Activated CD4-positive, alpha-beta T cell treated with anti-CD3 and anti-CD28 coated beads, Interleukin-2, Interleukin-6, amounts not matched to agents 100 ng/mL and 50 ng/mL, durations not matched to agents 16 hours and 8 hours (primary cell): ENCODE data around the gene EME1.
A peak's percentile ranks its signal among the peaks of the same experiment; 100 is the strongest.

ENCODE experiments used
- DNase-seq: peaks from one replicate; pipeline ENCODE4 v3.0.0-alpha.2; 2020

EME1 gene

DNA sequence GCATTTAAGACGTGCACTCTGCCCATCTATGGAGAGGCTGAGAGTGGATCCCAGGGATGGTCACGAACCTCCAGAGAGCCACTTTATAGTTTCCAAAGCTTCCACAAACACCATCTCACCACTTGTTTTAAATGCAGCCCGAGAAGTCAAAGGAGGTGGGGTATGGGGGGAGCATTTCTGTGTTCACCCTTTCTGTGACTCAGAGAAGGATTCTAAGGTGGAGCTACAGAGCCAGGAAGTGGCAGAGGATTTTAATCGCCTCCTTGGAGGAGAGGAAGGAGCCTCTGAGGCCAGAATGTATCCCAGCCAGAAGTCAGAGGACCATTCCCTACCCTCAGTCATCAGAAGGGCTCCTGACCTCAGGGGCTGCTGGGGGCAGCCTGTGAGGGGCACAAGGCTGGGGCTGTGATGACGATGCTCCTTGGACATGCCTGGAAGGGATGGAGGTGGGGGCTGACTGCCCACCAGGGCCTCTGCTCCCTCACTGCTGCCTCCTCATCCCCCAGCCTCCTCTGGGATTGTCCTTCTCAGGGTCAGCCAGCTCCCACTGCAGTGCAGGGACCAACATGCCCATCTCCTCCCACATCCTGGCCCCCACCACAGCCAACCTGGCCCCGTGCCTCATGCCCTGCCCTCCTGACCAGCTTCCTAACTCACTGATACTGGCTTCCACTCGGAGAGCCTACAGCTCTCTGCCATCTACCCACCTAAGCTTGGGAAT, 24.3 kb upstream of the EME1 start:
- no peak for DNase-seq

DNA sequence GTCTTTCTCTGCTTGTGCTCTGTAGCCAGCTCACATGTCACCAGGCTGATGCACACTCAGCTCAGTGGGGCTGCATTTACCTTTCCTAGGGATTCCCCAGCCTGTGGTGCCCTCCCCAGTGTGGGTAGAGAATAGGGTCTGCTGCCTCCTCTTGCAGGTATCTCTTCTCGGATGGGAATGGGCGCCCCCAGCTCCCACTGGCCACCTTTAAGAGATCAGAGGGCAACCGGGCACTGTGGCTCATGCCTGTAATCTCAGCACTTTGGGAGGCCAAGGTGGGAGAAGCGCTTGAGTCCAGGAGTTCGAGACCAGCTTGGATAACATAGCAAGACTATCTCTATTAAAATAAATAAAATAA, 23.8 kb upstream of the EME1 start:
- no peak for DNase-seq

DNA sequence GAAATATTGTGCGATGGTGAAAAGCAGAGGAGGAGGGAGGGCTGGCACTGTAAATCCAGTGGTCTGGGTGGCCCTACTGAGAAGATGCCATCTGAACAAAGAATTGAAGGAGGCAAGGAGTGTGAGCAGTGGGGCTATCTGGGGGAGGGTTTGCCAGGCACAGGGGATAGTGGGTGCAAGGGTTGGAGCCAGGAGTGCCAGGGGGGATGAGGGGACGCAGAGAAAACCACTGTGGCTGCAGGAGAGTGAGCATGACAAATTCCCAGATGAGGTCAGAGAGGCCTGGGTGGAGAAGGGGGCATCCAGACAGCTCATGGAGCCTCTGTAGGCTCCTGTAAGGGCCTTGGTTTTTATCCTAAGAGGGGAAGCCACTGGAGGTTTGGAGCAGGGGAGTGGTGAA, 22.3 kb upstream of the EME1 start:
- no peak for DNase-seq

DNA sequence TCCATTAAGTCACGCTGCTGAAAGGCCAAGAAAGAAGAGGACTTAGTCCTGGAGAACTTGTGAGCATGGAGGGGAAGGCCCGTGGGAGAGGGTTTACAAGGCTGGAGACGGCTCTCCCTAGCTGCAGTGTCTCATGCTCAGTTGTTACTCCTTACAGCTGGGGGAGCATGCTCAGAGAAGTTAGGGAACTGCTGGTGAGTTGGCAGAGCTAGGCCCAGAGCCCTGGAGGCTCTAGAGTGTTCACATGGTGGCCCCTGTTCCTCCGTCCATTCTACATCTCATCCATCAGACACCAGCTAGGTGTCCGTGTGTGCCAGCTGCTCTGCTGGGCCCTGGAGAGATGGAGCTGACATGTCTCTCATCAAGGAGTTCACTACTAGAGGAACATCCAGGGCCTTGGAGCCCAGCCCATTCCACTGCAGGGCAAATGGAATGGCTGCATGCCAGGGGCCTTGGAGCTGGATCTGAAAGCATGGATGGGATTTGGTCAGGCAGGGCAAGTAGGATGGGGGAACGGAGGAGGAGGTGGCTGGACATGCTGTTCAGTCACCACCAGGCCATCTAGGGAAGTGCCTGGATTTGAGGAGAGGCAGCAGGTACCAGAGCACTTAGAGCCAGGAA, 20.8 kb upstream of the EME1 start:
- no peak for DNase-seq

- DNase-seq: no peak
Measured at GRCh38 chr17:50352693-50353599, 20.1 kb upstream of the EME1 start.

DNA sequence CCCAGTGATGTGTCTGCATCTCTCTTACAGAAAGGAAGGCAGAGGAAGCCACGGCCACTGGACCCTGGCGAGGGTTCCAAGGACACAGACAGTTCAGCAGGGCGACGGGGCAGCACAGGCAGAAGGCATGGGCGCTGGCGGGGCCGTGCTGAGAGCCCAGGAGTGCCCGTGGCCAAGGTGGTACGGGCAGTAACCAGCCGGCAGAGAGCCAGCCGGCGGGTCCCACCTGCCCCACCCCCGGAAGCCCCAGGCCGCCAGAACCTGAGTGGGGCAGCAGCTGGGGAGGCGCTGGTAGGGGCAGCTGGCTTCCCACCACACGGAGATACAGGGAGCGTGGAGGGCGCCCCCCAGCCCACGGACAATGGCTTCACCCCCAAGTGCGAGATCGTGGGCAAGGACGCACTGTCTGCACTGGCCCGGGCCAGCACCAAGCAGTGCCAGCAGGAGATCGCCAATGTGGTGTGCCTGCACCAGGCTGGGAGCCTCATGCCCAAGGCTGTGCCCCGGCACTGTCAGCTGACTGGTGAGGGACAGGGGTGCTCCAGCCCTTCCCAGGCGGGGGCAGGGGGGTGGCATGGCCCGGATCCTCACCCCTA, 19.3 kb upstream of the EME1 start:
- no peak for DNase-seq

GRCh38 chr17:50354198-50354597, 18.8 kb upstream of the EME1 start:
- no peak for DNase-seq

DNA sequence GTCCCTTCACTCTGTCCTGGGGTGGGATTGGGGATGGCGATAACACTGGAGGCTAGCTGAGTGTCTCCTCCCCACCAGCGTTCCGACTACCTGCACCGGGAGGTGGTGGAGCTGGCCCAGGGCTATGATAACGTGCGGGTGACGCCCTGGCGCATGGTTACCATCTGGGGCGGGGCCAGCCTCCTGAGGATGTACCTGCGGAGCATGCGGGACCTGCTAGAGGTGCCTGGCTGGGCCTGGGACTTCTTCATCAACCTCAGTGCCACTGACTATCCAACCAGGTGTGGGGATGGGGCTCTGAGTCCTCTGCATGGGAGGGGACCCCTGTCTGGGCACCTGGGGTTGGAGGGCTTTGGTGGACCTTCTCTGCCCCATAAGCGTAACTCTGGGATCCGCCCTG, 18.3 kb upstream of the EME1 start:
- DNase-seq: no peak

DNA sequence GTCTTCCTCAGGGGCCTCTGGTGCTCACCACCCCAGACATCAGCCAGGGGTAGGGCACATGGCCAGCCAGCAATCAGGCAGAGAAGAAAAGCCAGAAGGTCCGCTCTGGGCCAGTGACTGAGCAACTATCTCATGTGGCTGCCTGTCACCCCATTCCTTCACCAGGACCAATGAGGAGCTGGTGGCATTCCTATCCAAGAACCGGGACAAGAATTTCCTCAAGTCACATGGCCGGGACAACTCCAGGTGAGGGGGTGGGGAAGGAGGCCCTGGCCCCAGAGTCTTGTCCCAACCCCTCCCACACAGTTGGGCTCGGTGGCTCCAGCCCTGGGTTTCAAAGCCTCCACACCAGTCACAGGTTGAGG, 17.7 kb upstream of the EME1 start:
- no peak for DNase-seq

DNA sequence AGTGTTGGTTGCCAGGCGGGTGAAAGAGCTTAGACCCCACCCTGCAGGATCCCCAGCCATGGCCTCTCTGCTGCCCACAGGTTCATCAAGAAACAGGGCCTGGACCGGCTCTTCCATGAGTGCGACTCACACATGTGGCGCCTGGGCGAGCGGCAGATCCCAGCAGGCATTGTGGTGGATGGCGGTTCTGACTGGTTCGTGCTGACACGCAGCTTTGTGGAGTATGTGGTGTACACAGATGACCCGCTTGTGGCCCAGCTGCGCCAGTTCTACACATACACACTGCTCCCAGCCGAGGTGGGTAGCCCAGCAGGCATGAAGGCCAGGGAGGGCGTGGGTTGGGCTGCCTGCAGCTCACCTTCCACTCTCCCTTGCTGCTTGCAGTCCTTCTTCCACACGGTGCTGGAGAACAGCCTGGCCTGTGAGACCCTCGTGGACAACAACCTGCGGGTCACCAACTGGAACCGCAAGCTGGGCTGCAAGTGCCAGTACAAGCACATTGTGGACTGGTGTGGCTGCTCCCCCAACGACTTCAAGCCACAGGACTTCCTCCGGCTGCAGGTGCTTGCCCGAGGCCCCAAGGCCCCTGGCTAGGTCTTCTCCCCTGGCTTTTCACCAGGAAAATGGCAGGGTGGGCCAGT, 17.2 kb upstream of the EME1 start:
- DNase-seq: no peak

DNA sequence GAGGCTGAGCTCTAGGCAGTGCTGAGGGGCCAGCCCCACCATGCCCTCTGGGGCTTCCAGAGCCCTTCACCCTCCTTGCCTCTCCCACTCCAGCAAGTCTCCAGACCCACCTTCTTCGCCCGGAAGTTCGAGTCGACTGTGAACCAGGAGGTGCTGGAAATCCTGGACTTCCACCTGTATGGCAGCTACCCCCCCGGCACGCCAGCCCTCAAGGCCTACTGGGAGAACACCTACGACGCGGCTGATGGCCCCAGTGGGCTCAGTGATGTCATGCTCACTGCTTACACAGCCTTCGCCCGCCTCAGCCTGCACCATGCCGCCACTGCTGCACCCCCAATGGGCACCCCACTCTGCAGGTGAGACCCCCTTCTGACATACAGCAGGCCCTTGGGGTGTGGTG, 16.6 kb upstream of the EME1 start:
- no peak for DNase-seq

DNA sequence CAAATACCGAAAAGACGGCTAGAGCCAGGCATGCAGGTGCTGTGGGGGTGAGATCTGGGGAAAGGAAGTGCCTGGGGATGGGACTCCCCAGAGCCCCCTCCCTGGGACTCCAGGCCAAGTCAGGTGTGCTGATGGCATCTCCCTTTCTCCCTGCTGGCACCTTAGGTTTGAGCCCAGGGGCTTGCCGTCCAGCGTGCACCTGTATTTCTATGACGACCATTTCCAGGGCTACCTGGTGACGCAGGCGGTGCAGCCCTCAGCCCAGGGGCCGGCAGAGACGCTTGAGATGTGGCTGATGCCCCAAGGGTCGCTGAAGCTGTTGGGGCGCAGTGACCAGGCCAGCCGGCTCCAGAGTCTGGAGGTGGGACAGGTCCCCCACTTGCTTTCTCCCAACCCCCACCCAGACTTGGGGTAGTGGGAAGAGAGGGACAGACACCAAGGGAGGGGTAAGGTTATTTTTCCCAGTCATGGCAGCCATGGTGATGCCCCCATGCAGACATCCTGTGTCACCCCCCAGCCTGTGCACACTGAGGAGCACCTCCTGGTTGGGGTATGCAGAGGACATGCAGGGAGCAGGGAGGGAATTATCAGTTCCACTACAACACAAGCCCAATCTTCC, 16.0 kb upstream of the EME1 start:
- DNase-seq: no peak

DNA sequence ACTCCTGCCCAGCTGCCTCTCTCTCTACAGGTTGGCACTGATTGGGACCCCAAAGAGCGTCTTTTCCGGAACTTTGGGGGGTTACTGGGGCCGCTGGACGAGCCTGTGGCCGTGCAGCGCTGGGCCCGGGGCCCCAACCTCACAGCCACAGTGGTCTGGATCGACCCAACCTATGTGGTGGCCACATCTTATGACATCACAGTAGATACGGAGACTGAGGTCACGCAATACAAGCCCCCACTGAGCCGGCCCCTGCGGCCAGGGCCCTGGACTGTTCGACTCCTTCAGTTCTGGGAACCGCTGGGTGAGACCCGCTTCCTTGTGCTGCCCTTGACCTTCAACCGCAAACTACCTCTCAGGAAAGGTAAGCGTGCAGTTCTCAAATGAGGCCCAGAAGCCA, 14.9 kb upstream of the EME1 start:
- DNase-seq: no peak

DNA sequence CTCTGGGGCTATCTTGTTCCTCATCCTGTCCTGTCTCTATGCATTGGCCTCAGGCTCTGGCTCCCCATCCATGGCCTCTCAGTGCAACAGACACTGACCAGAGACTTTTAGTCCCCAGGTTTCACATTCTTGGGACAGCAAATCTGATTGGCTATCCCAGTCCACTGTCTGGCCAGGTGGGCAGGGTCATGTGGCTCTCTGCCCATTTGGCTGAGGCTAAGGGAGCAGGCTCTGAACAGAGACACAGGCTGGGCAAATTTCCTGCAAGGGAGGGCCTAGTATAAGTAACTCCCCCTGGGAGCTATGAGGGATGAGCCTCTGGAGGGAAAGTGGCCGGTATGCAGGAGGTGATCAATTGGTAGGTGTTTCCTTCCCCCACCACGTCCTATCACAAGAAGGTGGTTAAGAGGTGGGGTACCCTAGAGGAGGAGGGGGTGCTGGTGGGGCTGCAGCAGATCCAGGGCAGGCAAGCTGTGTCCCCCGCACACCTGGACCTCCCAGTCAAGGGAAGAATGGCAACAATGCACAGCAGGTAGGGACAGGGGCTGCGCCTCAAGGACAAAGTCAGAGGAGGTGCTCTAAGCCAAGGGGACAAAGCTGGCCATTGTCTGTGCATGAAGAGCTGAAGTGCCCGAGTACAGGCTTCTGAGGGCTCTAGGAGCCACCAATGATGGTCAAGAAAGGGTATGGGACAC, 13.9 kb upstream of the EME1 start:
- DNase-seq: no peak

GRCh38 chr17:50359998-50360461, 13.0 kb upstream of the EME1 start:
- DNase-seq: no peak

DNA sequence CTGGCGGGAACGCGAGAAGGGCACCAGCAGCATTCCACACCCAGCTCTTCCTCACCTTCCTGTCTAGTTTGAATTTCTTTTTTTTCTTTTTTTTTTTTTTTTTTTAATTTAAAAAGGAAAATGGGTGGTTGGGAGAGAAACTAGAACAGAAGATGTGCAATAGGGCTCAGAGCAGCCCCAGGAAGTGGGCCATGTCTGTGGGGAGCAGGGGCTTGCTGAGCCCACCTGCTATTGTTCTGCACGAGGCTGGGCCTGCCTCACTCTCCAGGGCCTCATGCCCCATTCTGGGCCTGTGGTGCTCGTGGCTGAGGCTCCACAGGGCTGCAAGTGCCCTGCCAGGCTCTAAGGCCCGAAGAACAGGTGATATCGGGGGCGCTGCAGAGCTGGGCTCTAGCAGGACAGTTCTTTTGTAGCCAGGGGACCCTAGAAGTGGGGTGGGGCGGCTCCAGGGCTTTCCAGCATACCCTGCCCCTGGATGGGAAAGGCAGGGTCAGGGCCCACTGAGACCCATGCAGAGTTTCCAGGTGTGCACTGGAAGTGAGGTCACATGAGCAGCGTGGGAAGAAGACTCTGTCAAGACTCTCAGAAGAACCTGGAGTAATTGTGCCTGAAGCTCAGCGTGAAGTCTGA, 12.4 kb upstream of the EME1 start:
- DNase-seq: no peak

- DNase-seq: peak; percentile 78
Measured at GRCh38 chr17:50361561-50362480, 11.2 kb upstream of the EME1 start.

DNA sequence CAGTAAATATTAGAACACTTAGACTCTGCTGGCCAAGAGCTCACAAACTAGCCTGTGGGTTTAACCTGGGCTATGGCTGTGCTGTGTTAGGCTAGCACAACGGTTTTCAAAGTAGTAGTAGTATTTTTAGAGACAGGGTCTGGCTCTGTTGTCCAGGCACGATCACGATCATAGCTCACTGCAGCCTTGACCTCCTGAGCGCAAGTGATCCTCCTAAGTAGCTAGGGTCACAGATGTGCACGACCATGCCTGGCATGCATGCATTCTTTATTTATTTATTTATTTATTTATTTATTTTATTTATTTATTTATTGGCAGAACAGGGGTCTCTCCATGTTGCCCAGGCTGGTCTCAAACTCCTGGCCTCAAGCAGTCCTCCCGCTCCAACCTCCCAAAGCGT, 10.4 kb upstream of the EME1 start:
- no peak for DNase-seq

DNA sequence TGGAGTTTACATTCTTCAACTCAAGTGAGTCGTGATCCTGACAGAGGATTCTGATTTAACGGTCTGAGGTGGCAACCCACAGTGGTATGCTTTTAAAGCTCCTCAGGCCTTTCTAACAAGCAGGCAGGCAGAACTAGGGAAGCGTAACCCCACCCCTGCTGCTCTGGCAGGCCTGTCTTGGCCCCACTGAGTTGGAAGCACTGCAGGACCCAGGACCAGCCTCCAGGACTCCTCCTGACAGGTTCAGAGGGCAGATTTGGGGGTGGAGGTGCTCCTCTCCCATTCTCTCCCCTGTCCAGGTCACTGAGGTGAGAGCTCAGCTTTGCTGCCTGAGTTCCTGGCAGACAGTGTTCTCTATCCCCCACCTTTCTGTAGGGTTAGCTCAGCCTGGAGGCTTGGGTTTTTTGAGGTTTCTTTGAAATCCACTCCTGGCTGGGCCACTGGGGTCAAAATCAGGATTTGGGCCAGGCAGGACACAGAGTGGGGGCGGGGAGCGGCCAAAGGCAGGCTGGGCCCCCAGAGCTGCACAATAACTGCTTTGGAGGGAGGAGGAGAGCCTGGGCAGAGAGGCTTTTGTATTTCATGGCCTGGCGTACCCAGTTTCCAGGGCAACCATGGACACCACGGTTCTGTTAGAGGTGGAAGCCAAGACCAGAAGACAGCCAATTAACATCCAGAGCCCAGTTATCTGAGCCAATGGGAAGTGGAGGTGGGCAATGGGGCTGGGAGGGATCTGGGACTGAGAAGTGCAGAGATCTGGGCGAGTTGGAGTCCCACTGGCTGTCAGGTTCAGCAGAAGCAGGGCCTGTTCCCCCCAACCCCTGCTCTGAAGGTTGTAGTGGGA, 9.6 kb upstream of the EME1 start:
- no peak for DNase-seq
